ENCODE data around the gene ARPP21.

- TF ChIP-seq POLR2A (IDR thresholded peaks at IDR 0.05; ENCODE audit: low read length), result no peak
- no peak for TF ChIP-seq GATA1 (IDR thresholded peaks at IDR 0.05; ENCODE audit: low read depth, low read length)
Observed at GRCh38 chr3:35785234-35785888, 146.0 kb downstream of the ARPP21 start.
